MCF 10A (cell line): ENCODE results near the gene TRPM1. TPM values are rescaled to one million over a fixed set of nuclear protein-coding genes. Genes with fewer than 3 reads are reported as not detected.

ENCODE experiments used
- BruUV-seq: library from RNA; stranded (reverse); fragments of 400-500 nt; replicated peaks from 2 replicates; lab custom pipeline; 2021; lab: Mats Ljungman, UMichigan
- CTCF ChIA-PET: fragments of 300-600 bp; sonication (Branson Sonifier 250); formaldehyde crosslinking; extraction: SDS; loops from one replicate; lab custom pipeline; 2021; ENCODE audit warnings: antibody characterized with exemption, inconsistent platforms; lab: Yijun Ruan, JAX
- POLR2A ChIA-PET: fragments of 300-600, 350-650 bp; sonication (Branson Sonifier 250); formaldehyde crosslinking; extraction: SDS; loops from one replicate; lab custom pipeline; 2020; ENCODE audit warnings: antibody characterized with exemption, inconsistent platforms; lab: Yijun Ruan, JAX
- DNase-seq: peaks from one replicate; pipeline ENCODE4 v3.0.0-alpha.2; 2018; ENCODE audit not compliant: unreplicated experiment
- H3K27ac Mint-ChIP-seq: one replicate; pipeline ENCODE4 v1.8.0; 2022; ENCODE audit warnings: mild to moderate bottlenecking, low read depth, mixed read lengths; ENCODE audit not compliant: unreplicated experiment
- H3K27me3 Mint-ChIP-seq: one replicate; pipeline ENCODE4 v1.8.0; 2022; ENCODE audit warnings: mixed read lengths; ENCODE audit not compliant: insufficient read depth, unreplicated experiment
- H3K36me3 Mint-ChIP-seq: one replicate; pipeline ENCODE4 v1.8.0; 2022; ENCODE audit warnings: mild to moderate bottlenecking, moderate library complexity, mixed read lengths; ENCODE audit not compliant: insufficient read depth, unreplicated experiment
- H3K4me1 Mint-ChIP-seq: one replicate; pipeline ENCODE4 v1.8.0; 2022; ENCODE audit warnings: mixed read lengths; ENCODE audit not compliant: insufficient read depth, unreplicated experiment
- H3K4me3 Mint-ChIP-seq: one replicate; pipeline ENCODE4 v1.8.0; 2022; ENCODE audit warnings: mild to moderate bottlenecking, moderate library complexity, mixed read lengths; ENCODE audit not compliant: unreplicated experiment
- H3K9me3 Mint-ChIP-seq: one replicate; pipeline ENCODE4 v1.8.0; 2022; ENCODE audit warnings: mixed read lengths; ENCODE audit not compliant: unreplicated experiment
- intact Hi-C: fragments of 100-400 bp; cut with micrococcal nuclease; formaldehyde crosslinking; loops from 2 replicates; pipeline ENCODE4 v1.14.1; 2022
- total RNA-seq: library from RNA; stranded (reverse); gene quantifications from 2 replicates; pipeline ENCODE4 v1.2.3, GENCODE V29; 2022
- TF ChIP-seq, protein P1 (sequence below): fragments of 200-600 bp; IDR thresholded peaks from one replicate; pipeline ENCODE4 v1.8.0; 2022; ENCODE audit warnings: antibody characterized with exemption, mild to moderate bottlenecking; ENCODE audit not compliant: unreplicated experiment

Gene TRPM1
- total RNA-seq, 1 experiment from 2014 or later: not detected

DNA sequence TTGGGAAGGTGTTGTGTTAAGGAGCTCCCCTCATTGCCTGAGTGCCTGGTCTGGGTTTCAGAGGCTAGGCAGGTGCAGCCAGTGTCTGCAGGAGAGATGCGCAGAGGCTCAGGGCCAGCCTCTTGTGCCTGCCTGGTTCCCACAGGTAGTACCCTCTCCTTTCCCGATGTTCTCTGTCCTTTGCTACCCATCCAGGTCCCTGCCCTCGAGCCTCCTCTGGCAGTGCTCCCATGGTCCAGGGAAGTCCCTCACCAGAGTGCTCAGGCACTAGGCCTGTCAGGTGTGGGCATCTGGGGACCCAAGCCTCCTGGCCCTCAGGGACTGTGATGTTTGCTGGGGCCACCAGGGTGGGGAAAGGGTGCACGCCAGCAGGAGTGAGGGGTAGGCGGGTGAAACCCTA, 5.0 kb downstream of the TRPM1 start:
- POLR2A ChIA-PET: no interaction called here
- TF ChIP-seq, protein P1, sequence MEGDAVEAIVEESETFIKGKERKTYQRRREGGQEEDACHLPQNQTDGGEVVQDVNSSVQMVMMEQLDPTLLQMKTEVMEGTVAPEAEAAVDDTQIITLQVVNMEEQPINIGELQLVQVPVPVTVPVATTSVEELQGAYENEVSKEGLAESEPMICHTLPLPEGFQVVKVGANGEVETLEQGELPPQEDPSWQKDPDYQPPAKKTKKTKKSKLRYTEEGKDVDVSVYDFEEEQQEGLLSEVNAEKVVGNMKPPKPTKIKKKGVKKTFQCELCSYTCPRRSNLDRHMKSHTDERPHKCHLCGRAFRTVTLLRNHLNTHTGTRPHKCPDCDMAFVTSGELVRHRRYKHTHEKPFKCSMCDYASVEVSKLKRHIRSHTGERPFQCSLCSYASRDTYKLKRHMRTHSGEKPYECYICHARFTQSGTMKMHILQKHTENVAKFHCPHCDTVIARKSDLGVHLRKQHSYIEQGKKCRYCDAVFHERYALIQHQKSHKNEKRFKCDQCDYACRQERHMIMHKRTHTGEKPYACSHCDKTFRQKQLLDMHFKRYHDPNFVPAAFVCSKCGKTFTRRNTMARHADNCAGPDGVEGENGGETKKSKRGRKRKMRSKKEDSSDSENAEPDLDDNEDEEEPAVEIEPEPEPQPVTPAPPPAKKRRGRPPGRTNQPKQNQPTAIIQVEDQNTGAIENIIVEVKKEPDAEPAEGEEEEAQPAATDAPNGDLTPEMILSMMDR: no peak
- intact Hi-C loops: no loop called here
- H3K9me3 Mint-ChIP-seq: no peaks in the 10 kb centered on the region
- no peak for DNase-seq
- CTCF ChIA-PET: no interaction called here
- no peaks in the 10 kb centered on the region for H3K36me3 Mint-ChIP-seq
- H3K27ac Mint-ChIP-seq: no peak overlapping the region
- no peaks in the 10 kb centered on the region for H3K4me1 Mint-ChIP-seq
- H3K27me3 Mint-ChIP-seq: peaks cover 25% of the 10 kb centered on the region
- H3K4me3 Mint-ChIP-seq: no peak overlapping the region
- BruUV-seq: no TSS peak

DNA sequence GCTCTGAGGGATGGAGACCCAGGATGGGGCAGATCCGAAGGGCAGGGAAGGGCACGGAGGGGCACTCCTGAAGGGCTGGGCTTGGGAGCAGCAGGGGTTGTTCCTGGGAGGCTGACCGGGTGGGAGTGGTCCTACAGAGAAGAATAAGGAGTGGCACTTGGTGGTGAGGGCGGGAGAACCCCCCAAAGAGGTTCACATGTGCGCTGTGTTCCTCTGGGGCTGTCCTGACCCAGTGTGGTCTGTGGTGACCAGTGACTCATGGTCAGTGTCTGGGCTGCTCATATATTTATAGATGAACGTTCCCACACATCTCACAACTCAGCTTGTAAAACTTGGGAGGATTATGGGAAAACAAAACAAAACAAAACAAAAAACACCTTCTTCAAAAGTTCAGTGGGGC, 10.0 kb downstream of the TRPM1 start:
- TF ChIP-seq, protein P1: no peak
- BruUV-seq: no TSS peak
- ChIA-PET CTCF (interaction anchor here (0.6 kb wide), 1 partner anchor 160 kb away, joined by 3 read pairs; no protein-coding TSS in a partner anchor), POLR2A (no interaction called here)
- Mint-ChIP-seq H3K36me3 (no peaks in the 10 kb centered on the region), H3K27me3 (peaks cover 12% of the 10 kb centered on the region), H3K9me3 (no peaks in the 10 kb centered on the region), H3K4me3 (no peak overlapping the region), H3K27ac (no peak overlapping the region), H3K4me1 (no peaks in the 10 kb centered on the region)
- peak; percentile 44 for DNase-seq
- intact Hi-C loops: no loop called here

DNA sequence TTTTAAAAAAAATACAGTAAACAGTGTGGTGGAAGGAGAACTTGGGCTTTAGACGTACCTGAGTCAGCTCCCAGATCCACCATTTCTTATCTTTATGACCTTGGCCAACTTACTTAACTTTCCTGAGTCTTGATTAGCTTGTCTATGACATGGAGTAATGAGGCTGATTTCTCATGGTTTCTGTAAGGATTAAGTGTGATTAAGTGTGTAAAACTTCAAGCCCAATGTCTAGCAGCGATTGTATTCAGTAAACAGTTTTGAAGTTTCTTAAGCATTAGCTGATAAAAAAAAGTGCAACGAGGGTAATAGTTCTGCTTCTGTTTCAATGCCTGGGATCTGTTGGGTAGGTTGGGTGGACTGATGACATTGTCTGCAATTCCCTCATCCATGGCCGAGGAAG, 10.8 kb downstream of the TRPM1 start:
- H3K4me1 Mint-ChIP-seq: no peaks in the 10 kb centered on the region
- peaks cover 12% of the 10 kb centered on the region for H3K27me3 Mint-ChIP-seq
- H3K36me3 Mint-ChIP-seq: no peaks in the 10 kb centered on the region
- no TSS peak for BruUV-seq
- no peaks in the 10 kb centered on the region for H3K9me3 Mint-ChIP-seq
- intact Hi-C loops: no loop called here
- H3K27ac Mint-ChIP-seq: no peak overlapping the region
- POLR2A ChIA-PET: interaction anchor here (0.6 kb wide), 1 partner anchor 162 kb away, joined by 3 read pairs; no protein-coding TSS in a partner anchor
- CTCF ChIA-PET: interaction anchor here (0.8 to 1.0 kb wide), 2 partner anchors 22 to 397 kb away, joined by 4 read pairs; no protein-coding TSS in a partner anchor
- TF ChIP-seq, protein P1: no peak
- no peak overlapping the region for H3K4me3 Mint-ChIP-seq
- no peak for DNase-seq

DNA sequence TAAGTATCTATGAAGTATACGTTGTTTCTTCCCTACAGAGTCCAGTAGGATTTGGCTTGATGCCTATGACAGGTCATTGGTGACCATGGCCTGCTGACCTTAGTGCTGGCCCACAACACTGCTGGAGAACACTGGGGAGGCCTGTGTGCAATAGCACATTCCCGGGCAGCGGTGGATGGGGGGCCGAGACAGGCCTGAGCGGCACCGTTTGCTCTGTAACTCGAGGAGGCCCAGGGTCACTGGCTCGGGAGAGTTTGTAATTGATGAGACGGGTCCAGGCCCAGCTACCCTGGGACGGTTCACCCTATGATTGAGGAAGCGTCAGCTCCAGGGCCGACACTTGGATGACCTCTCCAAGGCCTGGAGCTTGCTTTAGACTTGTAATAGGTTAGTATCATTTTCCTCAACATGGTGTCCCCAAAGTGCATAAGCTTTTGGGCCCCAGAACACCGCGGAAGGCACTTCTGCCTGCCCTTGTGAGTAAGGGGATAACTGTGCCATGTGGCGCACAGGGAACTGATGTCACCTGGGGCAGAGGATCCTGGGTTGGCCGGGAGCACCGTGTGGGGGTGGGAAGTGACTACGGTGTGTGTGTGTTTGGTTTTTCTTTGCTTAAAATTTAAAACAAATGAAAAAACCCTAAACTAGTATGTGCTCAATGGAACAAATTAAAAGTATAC, 12.0 kb downstream of the TRPM1 start:
- no peak for DNase-seq
- peaks cover 2% of the 10 kb centered on the region for H3K27me3 Mint-ChIP-seq
- no peaks in the 10 kb centered on the region for H3K36me3 Mint-ChIP-seq
- CTCF ChIA-PET: interaction anchor here (0.6 kb wide), 1 partner anchor 13 kb away, joined by 3 read pairs; no protein-coding TSS in a partner anchor
- H3K9me3 Mint-ChIP-seq: no peaks in the 10 kb centered on the region
- POLR2A ChIA-PET: no interaction called here
- TF ChIP-seq, protein P1: no peak
- BruUV-seq: no TSS peak
- no peak overlapping the region for H3K4me3 Mint-ChIP-seq
- no peak overlapping the region for H3K27ac Mint-ChIP-seq
- no peaks in the 10 kb centered on the region for H3K4me1 Mint-ChIP-seq
- intact Hi-C loops: no loop called here
